ENCODE measurements around the gene HSPB1.

The HSPB1 gene

GRCh38 chr7:76260171-76260703 lies 42.2 kb upstream of the HSPB1 start:
- no peak for TF ChIP-seq ISL1 (CRISPR knock-in tag; IDR thresholded peaks at IDR 0.05)
- no peak for TF ChIP-seq SNAI2 (CRISPR knock-in tag; IDR thresholded peaks at IDR 0.05)
- TF ChIP-seq ARNTL (CRISPR knock-in tag; IDR thresholded peaks at IDR 0.05; ENCODE audit: borderline replicate concordance, low read depth): no peak
- TF ChIP-seq CREB5 (CRISPR knock-in tag; IDR thresholded peaks at IDR 0.05; ENCODE audit: low read depth): no peak
- TF ChIP-seq CSDC2 (CRISPR knock-in tag; IDR thresholded peaks at IDR 0.05): no peak
- no peak for TF ChIP-seq ZFP3 (CRISPR knock-in tag; IDR thresholded peaks at IDR 0.05)
- TF ChIP-seq ZNF565 (CRISPR knock-in tag; conservative IDR thresholded peaks at IDR 0.05; ENCODE audit: low read depth): no peak
- TF ChIP-seq CSRNP3 (CRISPR knock-in tag; IDR thresholded peaks at IDR 0.05): no peak
- no peak for TF ChIP-seq PATZ1 (CRISPR knock-in tag; IDR thresholded peaks at IDR 0.05; ENCODE audit: borderline replicate concordance)
- ATAC-seq: peak; percentile 65

GRCh38 chr7:76261329-76261728 lies 41.1 kb upstream of the HSPB1 start:
- TF ChIP-seq SNAI2 (CRISPR knock-in tag; IDR thresholded peaks at IDR 0.05) (no peak), ZNF8 (CRISPR knock-in tag; IDR thresholded peaks at IDR 0.05) (no peak), ZNF70 (CRISPR knock-in tag; IDR thresholded peaks at IDR 0.05) (no peak), ZFP30 (CRISPR knock-in tag; IDR thresholded peaks at IDR 0.05) (no peak), POU6F1 (CRISPR knock-in tag; IDR thresholded peaks at IDR 0.05; ENCODE audit: borderline replicate concordance, low read depth) (no peak), ZNF565 (CRISPR knock-in tag; conservative IDR thresholded peaks at IDR 0.05; ENCODE audit: low read depth) (no peak), PPARA (CRISPR knock-in tag; IDR thresholded peaks at IDR 0.05; ENCODE audit: borderline replicate concordance) (no peak), ESRRG (CRISPR knock-in tag; IDR thresholded peaks at IDR 0.05) (no peak), TSHZ2 (CRISPR knock-in tag; IDR thresholded peaks at IDR 0.05) (no peak), TCF4 (CRISPR knock-in tag; IDR thresholded peaks at IDR 0.05; ENCODE audit: borderline replicate concordance) (no peak), CREB5 (CRISPR knock-in tag; IDR thresholded peaks at IDR 0.05; ENCODE audit: low read depth) (no peak), ZC3H10 (CRISPR knock-in tag; IDR thresholded peaks at IDR 0.05) (no peak), BACH2 (CRISPR knock-in tag; IDR thresholded peaks at IDR 0.05; ENCODE audit: borderline replicate concordance) (no peak), CSDC2 (CRISPR knock-in tag; IDR thresholded peaks at IDR 0.05) (no peak)
- no peak for ATAC-seq

GRCh38 chr7:76261931-76262330 lies 40.5 kb upstream of the HSPB1 start:
- TF ChIP-seq SNAI2 (CRISPR knock-in tag; IDR thresholded peaks at IDR 0.05) (no peak), CREB5 (CRISPR knock-in tag; IDR thresholded peaks at IDR 0.05; ENCODE audit: low read depth) (no peak), TSHZ2 (CRISPR knock-in tag; IDR thresholded peaks at IDR 0.05) (no peak), TCF4 (CRISPR knock-in tag; IDR thresholded peaks at IDR 0.05; ENCODE audit: borderline replicate concordance) (no peak), ZFP30 (CRISPR knock-in tag; IDR thresholded peaks at IDR 0.05) (no peak), BACH2 (CRISPR knock-in tag; IDR thresholded peaks at IDR 0.05; ENCODE audit: borderline replicate concordance) (no peak), ISL1 (CRISPR knock-in tag; IDR thresholded peaks at IDR 0.05) (no peak)
- no peak for ATAC-seq
